Small intestine (tissue), 7 donors: ENCODE results near the gene SRRM4. TPM values are rescaled to one million over a fixed set of nuclear protein-coding genes. Genes with fewer than 3 reads are reported as not detected.

Source experiments
- DNase-seq, 2 donors: peaks; one replicate each; pipeline versions ENCODE4 v3.0.0 to v3.0.0-alpha.2; 2013
- FAIRE-seq: peaks from 2 replicates; lab custom pipeline; 2012; peaks lifted over from hg19 to GRCh38; lab: Jason Lieb, UNC
- H3K27ac ChIP-seq, 3 donors: one replicate each; pipeline ENCODE4 v1.5.1; 2013; ENCODE audit warnings: low read length in 2 of 3, mild to moderate bottlenecking in 2 of 3, control low read depth in 1 of 3, inconsistent platforms in 1 of 3, low read depth in 1 of 3, moderate library complexity in 1 of 3
- H3K27me3 ChIP-seq, 3 donors: one replicate each; pipeline ENCODE4 v1.6.1; 2013; ENCODE audit warnings: low read length in 3 of 3, inconsistent platforms in 1 of 3; ENCODE audit not compliant: control insufficient read depth in 3 of 3, insufficient read depth in 3 of 3
- H3K36me3 ChIP-seq, 3 donors: one replicate each; pipeline ENCODE4 v1.6.1; 2013; ENCODE audit warnings: low read length in 3 of 3, inconsistent platforms in 1 of 3, low read depth in 1 of 3, mild to moderate bottlenecking in 1 of 3, moderate library complexity in 1 of 3; ENCODE audit not compliant: control insufficient read depth in 3 of 3, insufficient read depth in 2 of 3
- H3K4me1 ChIP-seq, 3 donors: one replicate each; pipeline ENCODE4 v1.6.1; 2013; ENCODE audit warnings: low read length in 2 of 3, inconsistent platforms in 1 of 3, low read depth in 1 of 3, mild to moderate bottlenecking in 1 of 3, moderate library complexity in 1 of 3; ENCODE audit not compliant: control insufficient read depth in 3 of 3, insufficient read depth in 2 of 3
- H3K4me3 ChIP-seq, 3 donors: one replicate each; pipeline ENCODE4 v1.5.1; 2013; ENCODE audit warnings: low read length in 3 of 3, control low read depth in 1 of 3, inconsistent platforms in 1 of 3, low read depth in 1 of 3, mild to moderate bottlenecking in 1 of 3, moderate library complexity in 1 of 3
- H3K9me3 ChIP-seq, 2 donors: one replicate each; pipeline ENCODE4 v1.6.1; 2013; ENCODE audit warnings: low read depth in 1 of 2, low read length in 1 of 2; ENCODE audit not compliant: control insufficient read depth in 2 of 2, insufficient read depth in 1 of 2
- WGBS, 3 donors: extraction: QIAGEN DNeasy Blood & Tissue Kit; methylation state at CpG; one replicate each; pipeline ENCODE4 v1.1.7; 2013; 5-methylcytosine and 5-hydroxymethylcytosine counted together
- polyA plus RNA-seq, 4 donors: library from polyadenylated mRNA; stranded (reverse) in 3 of 4; unstranded in 1 of 4; fragments of 200-250 nt in 3 of 4; fragments of 120-200 nt in 1 of 4; gene quantifications; one replicate each; pipeline versions ENCODE4 v1.2.1 to v1.2.3, GENCODE V29; 2013
- donor health status: healthy with polysubstance abuse.
- donor health status: control.
- donor health status: control.
- donor health status: Bipolar disorder and iron deficiency.
- donor health status: healthy.

The SRRM4 gene
- polyA plus RNA-seq, 4 donors = 0.15 to 0.21 TPM; not detected in 2

- Histone ChIP-seq H3K4me3 (no peak overlapping the region), H3K9me3 (no peaks in the 10 kb centered on the region), H3K27ac (no peak overlapping the region), H3K4me1 (no peaks in the 10 kb centered on the region), H3K36me3 (no peaks in the 10 kb centered on the region), H3K27me3 (peaks cover 0 to 2% (median 0%) of the 10 kb centered on the region in 3 donors)
- DNase-seq (no peak), FAIRE-seq (no peak)
- 68 to 71% (median 70%) methylated on average over 3 of the region's 3 CpGs for WGBS, 3 donors
These were observed 186.6 kb downstream of the SRRM4 start for GRCh38 chr12:119167902-119168301.

- Histone ChIP-seq H3K4me3 (no peak overlapping the region), H3K9me3 (no peaks in the 10 kb centered on the region), H3K27ac (no peak overlapping the region), H3K27me3 (peaks cover 0 to 2% (median 0%) of the 10 kb centered on the region in 3 donors), H3K4me1 (no peaks in the 10 kb centered on the region), H3K36me3 (no peaks in the 10 kb centered on the region)
- DNase-seq (no peak), FAIRE-seq (no peak)
- WGBS, 3 donors = 80 to 84% (median 82%) methylated on average over 3 of the region's 3 CpGs
These were observed 187.4 kb downstream of the SRRM4 start for GRCh38 chr12:119168721-119169120.

- no peaks in the 10 kb centered on the region for H3K36me3 ChIP-seq
- FAIRE-seq (no peak), DNase-seq (no peak)
- no peak overlapping the region for H3K27ac ChIP-seq
- no peaks in the 10 kb centered on the region for H3K4me1 ChIP-seq
- peaks cover 0 to 2% (median 0%) of the 10 kb centered on the region in 3 donors for H3K27me3 ChIP-seq
- no peak overlapping the region for H3K4me3 ChIP-seq
- H3K9me3 ChIP-seq = no peaks in the 10 kb centered on the region
- WGBS, 3 donors = 29 to 40% (median 37%) methylated on average over 2 of the region's 2 CpGs
These were observed 187.8 kb downstream of the SRRM4 start for GRCh38 chr12:119169150-119169549.

GRCh38 chr12:119171291-119171690 lies 189.9 kb downstream of the SRRM4 start:
- Histone ChIP-seq H3K4me3 (no peak overlapping the region), H3K27me3 (peaks cover 0 to 2% (median 0%) of the 10 kb centered on the region in 3 donors), H3K27ac (no peak overlapping the region), H3K4me1 (no peaks in the 10 kb centered on the region), H3K36me3 (no peaks in the 10 kb centered on the region), H3K9me3 (no peaks in the 10 kb centered on the region)
- DNase-seq (no peak), FAIRE-seq (no peak)
- 42 to 62% (median 61%) methylated on average over 5 of the region's 5 CpGs for WGBS, 3 donors

GRCh38 chr12:119171691-119172425 lies 190.5 kb downstream of the SRRM4 start:
- Histone ChIP-seq H3K9me3 (no peaks in the 10 kb centered on the region), H3K27me3 (peaks cover 0 to 2% (median 0%) of the 10 kb centered on the region in 3 donors), H3K4me3 (no peak overlapping the region), H3K4me1 (no peaks in the 10 kb centered on the region), H3K27ac (no peak overlapping the region), H3K36me3 (no peaks in the 10 kb centered on the region)
- FAIRE-seq = no peak
- no peak for DNase-seq
- WGBS, 3 donors = 51 to 70% (median 63%) methylated on average over 15 of the region's 15 CpGs

GRCh38 chr12:119175081-119175480 lies 193.7 kb downstream of the SRRM4 start:
- WGBS, 3 donors = 63 to 82% (median 78%) methylated on average over 5 of the region's 5 CpGs
- DNase-seq (no peak), FAIRE-seq (no peak)
- Histone ChIP-seq H3K27me3 (peaks cover 0 to 12% (median 0%) of the 10 kb centered on the region in 3 donors), H3K9me3 (no peaks in the 10 kb centered on the region), H3K4me1 (no peaks in the 10 kb centered on the region), H3K4me3 (no peak overlapping the region), H3K36me3 (no peaks in the 10 kb centered on the region), H3K27ac (no peak overlapping the region)

- FAIRE-seq = no peak
- Histone ChIP-seq H3K4me3 (no peak overlapping the region), H3K9me3 (no peaks in the 10 kb centered on the region), H3K27ac (peak overlapping the region in 1 of 3 donors; percentile 47), H3K36me3 (no peaks in the 10 kb centered on the region), H3K27me3 (peaks cover 0 to 14% (median 0%) of the 10 kb centered on the region in 3 donors), H3K4me1 (no peaks in the 10 kb centered on the region)
- DNase-seq = peak; percentile 12 to 39
- 35 to 46% (median 39%) methylated on average over 21 of the region's 21 CpGs for WGBS, 3 donors
These were observed 195.1 kb downstream of the SRRM4 start for GRCh38 chr12:119176267-119177055.

- WGBS, 3 donors = 83 to 86% (median 85%) methylated on average over 4 of the region's 4 CpGs
- Histone ChIP-seq H3K27ac (no peak overlapping the region), H3K9me3 (no peaks in the 10 kb centered on the region), H3K4me3 (no peak overlapping the region), H3K36me3 (no peaks in the 10 kb centered on the region), H3K4me1 (no peaks in the 10 kb centered on the region), H3K27me3 (peaks cover 0 to 14% (median 0%) of the 10 kb centered on the region in 3 donors)
- FAIRE-seq = no peak
- DNase-seq = no peak
These were observed 195.7 kb downstream of the SRRM4 start for GRCh38 chr12:119177056-119177325.
